GM12872 (cell line): ENCODE results near the gene FAM193B.

Experiments
- TF ChIP-seq, protein P1 (sequence below): IDR thresholded peaks from 3 replicates; pipeline ENCODE4 v1.5.1; 2011; ENCODE audit warnings: low read depth, mild to moderate bottlenecking, low read length, moderate library complexity; ENCODE audit not compliant: insufficient read depth

Gene FAM193B

DNA sequence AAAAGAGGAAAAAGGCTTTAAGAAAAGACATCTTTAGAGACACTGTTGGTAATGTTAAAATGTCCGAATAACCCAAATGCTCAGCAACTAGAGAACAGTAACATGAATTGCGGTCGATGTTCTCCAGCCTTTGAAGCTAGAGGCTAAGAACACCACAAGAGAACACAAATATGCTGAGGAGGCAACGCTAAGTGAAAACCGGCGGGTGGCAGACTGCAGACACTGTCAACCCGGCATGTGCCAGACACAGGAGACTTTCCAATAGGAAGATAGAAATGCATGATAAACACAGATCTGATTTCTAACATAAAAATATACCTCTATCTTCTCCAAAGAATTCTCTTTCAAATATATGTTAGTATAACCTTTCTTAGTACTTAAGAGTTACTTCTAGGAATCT lies 19.2 kb downstream of the FAM193B start:
- TF ChIP-seq, protein P1, sequence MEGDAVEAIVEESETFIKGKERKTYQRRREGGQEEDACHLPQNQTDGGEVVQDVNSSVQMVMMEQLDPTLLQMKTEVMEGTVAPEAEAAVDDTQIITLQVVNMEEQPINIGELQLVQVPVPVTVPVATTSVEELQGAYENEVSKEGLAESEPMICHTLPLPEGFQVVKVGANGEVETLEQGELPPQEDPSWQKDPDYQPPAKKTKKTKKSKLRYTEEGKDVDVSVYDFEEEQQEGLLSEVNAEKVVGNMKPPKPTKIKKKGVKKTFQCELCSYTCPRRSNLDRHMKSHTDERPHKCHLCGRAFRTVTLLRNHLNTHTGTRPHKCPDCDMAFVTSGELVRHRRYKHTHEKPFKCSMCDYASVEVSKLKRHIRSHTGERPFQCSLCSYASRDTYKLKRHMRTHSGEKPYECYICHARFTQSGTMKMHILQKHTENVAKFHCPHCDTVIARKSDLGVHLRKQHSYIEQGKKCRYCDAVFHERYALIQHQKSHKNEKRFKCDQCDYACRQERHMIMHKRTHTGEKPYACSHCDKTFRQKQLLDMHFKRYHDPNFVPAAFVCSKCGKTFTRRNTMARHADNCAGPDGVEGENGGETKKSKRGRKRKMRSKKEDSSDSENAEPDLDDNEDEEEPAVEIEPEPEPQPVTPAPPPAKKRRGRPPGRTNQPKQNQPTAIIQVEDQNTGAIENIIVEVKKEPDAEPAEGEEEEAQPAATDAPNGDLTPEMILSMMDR: no peak

- TF ChIP-seq, protein P1: no peak
Observed at GRCh38 chr5:177531209-177531940, 23.0 kb downstream of the FAM193B start.

- TF ChIP-seq, protein P1: no peak
Observed at GRCh38 chr5:177530638-177531037, 23.7 kb downstream of the FAM193B start.

DNA sequence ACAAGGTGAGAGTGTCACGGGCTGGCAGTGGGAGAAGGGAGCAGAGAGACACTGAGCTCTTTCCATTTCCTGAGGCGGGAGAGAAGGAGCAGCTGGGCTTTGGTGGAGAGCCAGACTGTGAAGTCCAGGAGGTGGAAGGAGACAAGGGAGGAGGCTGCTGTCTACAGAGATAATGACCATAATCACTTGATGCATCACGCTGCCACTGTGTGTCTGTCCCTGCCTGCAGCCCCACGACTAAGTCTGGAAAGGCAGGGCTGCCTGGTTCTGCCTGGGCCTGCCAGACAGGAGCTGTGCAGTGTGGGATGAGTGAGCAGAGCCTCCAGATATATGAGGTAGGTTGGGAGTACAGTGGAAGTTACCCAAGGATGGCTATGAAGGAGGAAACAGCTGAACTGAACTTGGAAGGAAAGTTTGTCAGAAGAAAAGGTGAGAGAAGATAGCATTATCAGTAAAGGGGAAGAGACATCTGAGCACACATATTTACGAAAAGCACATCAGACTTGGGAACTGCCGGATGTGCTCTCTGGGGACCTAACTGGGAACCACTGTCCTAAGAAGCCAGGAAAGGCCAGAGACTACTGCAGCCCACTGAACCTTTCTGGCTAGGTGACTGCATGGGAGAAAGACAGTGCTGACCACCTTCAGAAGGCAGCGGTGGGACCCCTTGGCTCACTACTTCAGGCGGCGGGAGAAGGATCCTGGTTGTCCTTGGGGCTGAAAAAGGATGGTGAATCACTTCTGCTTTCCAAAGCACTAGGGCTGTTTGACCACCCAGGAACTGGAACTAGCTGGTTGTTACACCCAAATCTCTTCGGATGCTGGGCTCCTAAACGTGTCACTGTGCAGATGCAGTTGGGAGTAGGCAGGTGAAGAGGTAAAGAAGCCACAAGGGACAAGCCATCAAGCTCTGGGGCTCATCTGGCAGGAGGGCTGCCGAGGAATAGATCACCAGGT lies 24.8 kb downstream of the FAM193B start:
- TF ChIP-seq, protein P1: no peak

- TF ChIP-seq, protein P1: no peak
Observed at GRCh38 chr5:177528631-177529030, 25.7 kb downstream of the FAM193B start.

- TF ChIP-seq, protein P1: no peak
Observed at GRCh38 chr5:177527595-177527994, 26.8 kb downstream of the FAM193B start.

DNA sequence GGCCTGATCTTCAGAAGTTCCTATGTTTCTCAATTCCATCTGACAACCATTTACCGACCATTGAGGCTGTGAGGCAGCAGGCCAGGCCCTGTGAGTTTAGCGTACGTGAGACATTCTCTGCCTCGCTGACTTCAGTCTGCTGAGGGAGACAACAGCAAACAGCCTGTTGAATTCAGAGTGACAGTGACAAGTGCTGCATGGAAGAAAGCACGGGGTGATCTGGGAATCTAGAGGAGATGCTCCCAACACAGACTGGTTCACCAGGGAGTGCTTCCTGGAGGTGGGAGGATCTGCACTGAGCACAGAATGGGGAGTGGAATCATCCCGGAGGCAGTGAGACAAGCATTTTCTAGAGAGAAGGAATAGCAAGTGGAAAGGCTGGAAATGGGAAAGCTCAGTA lies 27.6 kb downstream of the FAM193B start:
- TF ChIP-seq, protein P1: no peak
